Endodermal cell (in vitro differentiated cells): ENCODE measurements around the gene PTPRM. TPM values are rescaled to one million over a fixed set of nuclear protein-coding genes. Genes with fewer than 3 reads are reported as not detected.

Experiments used
- DNase-seq: peaks from one replicate; pipeline ENCODE4 v3.0.0-alpha.2; 2017
- H3K27ac ChIP-seq: 2 replicates; pipeline ENCODE4 v1.5.1; 2013; ENCODE audit warnings: mild to moderate bottlenecking, low read depth, low read length, moderate library complexity
- H3K27me3 ChIP-seq: 2 replicates; pipeline ENCODE4 v1.6.1; 2013; ENCODE audit warnings: mild to moderate bottlenecking, low read length, moderate library complexity; ENCODE audit not compliant: insufficient read depth, control insufficient read depth, poor library complexity, severe bottlenecking
- H3K36me3 ChIP-seq: 2 replicates; pipeline ENCODE4 v1.7.0; 2013; ENCODE audit warnings: mild to moderate bottlenecking, low read length, moderate library complexity; ENCODE audit not compliant: control insufficient read depth, insufficient read depth
- H3K4me1 ChIP-seq: one replicate; pipeline ENCODE4 v1.7.0; 2013; ENCODE audit warnings: low read length; ENCODE audit not compliant: control insufficient read depth, insufficient read depth
- H3K4me3 ChIP-seq: 2 replicates; pipeline ENCODE4 v1.5.1; 2013; ENCODE audit warnings: mild to moderate bottlenecking, low read length, moderate library complexity
- H3K9ac ChIP-seq: 2 replicates; pipeline ENCODE4 v1.6.1; 2013; ENCODE audit warnings: mild to moderate bottlenecking, low read length, moderate library complexity; ENCODE audit not compliant: poor library complexity, severe bottlenecking; ENCODE audit errors: extremely low read depth
- H3K9me3 ChIP-seq: 2 replicates; pipeline ENCODE4 v1.6.1; 2013; ENCODE audit warnings: mild to moderate bottlenecking, low read length, moderate library complexity; ENCODE audit not compliant: control insufficient read depth
- H3K27ac Mint-ChIP-seq: 2 replicates; pipeline ENCODE4 v1.8.0; 2020; ENCODE audit warnings: mixed read lengths
- H3K27me3 Mint-ChIP-seq: 2 replicates; pipeline ENCODE4 v1.8.0; 2021; ENCODE audit warnings: mild to moderate bottlenecking, mixed read lengths; ENCODE audit not compliant: insufficient read depth
- H3K36me3 Mint-ChIP-seq: 2 replicates; pipeline ENCODE4 v1.8.0; 2020; ENCODE audit warnings: low read depth, mixed read lengths
- H3K4me1 Mint-ChIP-seq: 2 replicates; pipeline ENCODE4 v1.8.0; 2020; ENCODE audit warnings: mixed read lengths
- H3K4me3 Mint-ChIP-seq: 2 replicates; pipeline ENCODE4 v1.8.0; 2020; ENCODE audit warnings: mild to moderate bottlenecking, moderate library complexity, mixed read lengths
- H3K9me3 Mint-ChIP-seq: 2 replicates; pipeline ENCODE4 v1.8.0; 2020; ENCODE audit warnings: mild to moderate bottlenecking, mixed read lengths
- CTCF ChIP-seq: fragments of 200-600 bp; sonication (generic); conservative IDR thresholded peaks from 2 replicates; pipeline ENCODE4 v1.5.0; 2021; ENCODE audit warnings: antibody characterized with exemption, mild to moderate bottlenecking
- WGBS, 2 experiments: methylation state at CpG; one replicate each; pipeline versions ENCODE4 v1.1.5 to v1.1.7; 2013; ENCODE audit warnings: missing lambda C conversion rate in 2 of 2, mixed read lengths in 1 of 2; ENCODE audit not compliant: insufficient coverage in 1 of 2, insufficient read length in 1 of 2; 5-methylcytosine and 5-hydroxymethylcytosine counted together
- total RNA-seq, 2 donors: library from RNA; stranded (reverse); fragmentation: NEBNext Ultra II Directional in 1 of 2; extraction: Animal tissue kit (Norgen Biotek cat#: 25700) in 1 of 2; gene quantifications; 2 replicates in 1 of 2; 3 replicates in 1 of 2; pipeline ENCODE4 v1.2.1, GENCODE V29; 2021

PTPRM gene
- total RNA-seq, 2 donors from 2014 or later: 47.2 to 57.6 TPM

- no peak overlapping the region for H3K27ac Mint-ChIP-seq
- TF ChIP-seq CTCF: no peak
- H3K4me3 Mint-ChIP-seq: no peak overlapping the region
- H3K36me3 ChIP-seq: no peaks in the 10 kb centered on the region
- H3K27me3 ChIP-seq: no peaks in the 10 kb centered on the region
- H3K9me3 ChIP-seq: no peaks in the 10 kb centered on the region
- no peak for DNase-seq
- H3K4me1 Mint-ChIP-seq: peaks cover 15% of the 10 kb centered on the region
- no peaks in the 10 kb centered on the region for H3K36me3 Mint-ChIP-seq
- no peak overlapping the region for H3K9ac ChIP-seq
- H3K27me3 Mint-ChIP-seq: no peaks in the 10 kb centered on the region
- no peaks in the 10 kb centered on the region for H3K4me1 ChIP-seq
- no peak overlapping the region for H3K27ac ChIP-seq
- H3K4me3 ChIP-seq: no peak overlapping the region
- H3K9me3 Mint-ChIP-seq: no peaks in the 10 kb centered on the region
Observed at GRCh38 chr18:8040021-8040420, 472.9 kb downstream of the PTPRM start.

- Mint-ChIP-seq H3K27me3 (no peaks in the 10 kb centered on the region), H3K9me3 (no peaks in the 10 kb centered on the region), H3K36me3 (no peaks in the 10 kb centered on the region), H3K4me3 (no peak overlapping the region), H3K27ac (no peak overlapping the region), H3K4me1 (peaks cover 15% of the 10 kb centered on the region)
- no peaks in the 10 kb centered on the region for H3K36me3 ChIP-seq
- no peaks in the 10 kb centered on the region for H3K4me1 ChIP-seq
- WGBS, 2 experiments: 100% methylated on average over 1 of the region's 1 CpG
- no peak overlapping the region for H3K4me3 ChIP-seq
- H3K27me3 ChIP-seq: no peaks in the 10 kb centered on the region
- TF ChIP-seq CTCF: no peak
- H3K9ac ChIP-seq: no peak overlapping the region
- H3K9me3 ChIP-seq: no peaks in the 10 kb centered on the region
- DNase-seq: no peak
- no peak overlapping the region for H3K27ac ChIP-seq
Observed at GRCh38 chr18:8041526-8042111, 474.5 kb downstream of the PTPRM start.

GRCh38 chr18:8044004-8044403 lies 476.9 kb downstream of the PTPRM start:
- peaks cover 18% of the 10 kb centered on the region for H3K4me1 Mint-ChIP-seq

More at GRCh38 chr18:8044004-8044403, 476.9 kb downstream of the PTPRM start:
- H3K4me3 ChIP-seq: no peak overlapping the region
- Mint-ChIP-seq H3K27me3 (no peaks in the 10 kb centered on the region), H3K4me3 (no peak overlapping the region), H3K9me3 (no peaks in the 10 kb centered on the region), H3K36me3 (no peaks in the 10 kb centered on the region), H3K27ac (no peak overlapping the region)
- H3K27ac ChIP-seq: no peak overlapping the region
- no peak for DNase-seq
- no peaks in the 10 kb centered on the region for H3K4me1 ChIP-seq
- no peak for TF ChIP-seq CTCF
- no peaks in the 10 kb centered on the region for H3K27me3 ChIP-seq
- WGBS, 2 experiments: 75 to 86% methylated on average over 4 of the region's 4 CpGs
- no peaks in the 10 kb centered on the region for H3K36me3 ChIP-seq
- H3K9me3 ChIP-seq: no peaks in the 10 kb centered on the region
- H3K9ac ChIP-seq: no peak overlapping the region
